Ovary (tissue), 3 donors: Measurements from ENCODE around the gene GLIS2.

Experiments
- CTCF ChIP-seq, 3 donors: fragments of 450-650 bp in 2 of 3; fragments of 200-600 bp in 1 of 3; IDR thresholded peaks; one replicate each; pipeline versions ENCODE4 v1.5.1 to v1.8.0; 2016 to 2022; ENCODE audit warnings: antibody characterized with exemption in 3 of 3, mild to moderate bottlenecking in 1 of 3
- EP300 ChIP-seq: sonication (generic); formaldehyde crosslinking; IDR thresholded peaks from one replicate; pipeline ENCODE4 v1.6.1; 2017; ENCODE audit warnings: antibody characterized with exemption
- POLR2A ChIP-seq: fragments of 450-650 bp; IDR thresholded peaks from one replicate; pipeline ENCODE4 v1.6.1; 2017; ENCODE audit warnings: antibody characterized with exemption, mild to moderate bottlenecking, moderate library complexity
- donor health status: DM: no; HTN: no; CAD: no.

- TF ChIP-seq EP300: no peak
- TF ChIP-seq POLR2A: peak; percentile 28
- TF ChIP-seq CTCF (IDR thresholded peaks at IDR 0.05): peak in 1 of 3 donors; percentile 17
Measured at GRCh38 chr16:4315186-4316107, at the start of gene GLIS2.
